Neural progenitor cell (in vitro differentiated cells): ENCODE measurements around the gene ADAMTS6. TPM values are rescaled to one million over a fixed set of nuclear protein-coding genes. Genes with fewer than 3 reads are reported as not detected.

Experiments
- DNase-seq: peaks from one replicate; pipeline ENCODE4 v3.0.0-alpha.2; 2016; ENCODE audit warnings: low spot score
- H2AFZ ChIP-seq: fragments of 200-600 bp; sonication (generic); replicated peaks from 2 replicates; pipeline ENCODE4 v1.6.1; 2016; ENCODE audit warnings: antibody characterized with exemption
- H3F3A ChIP-seq: fragments of 200-600 bp; sonication (generic); 2 replicates; pipeline ENCODE4 v1.6.1; 2016; ENCODE audit warnings: antibody characterized with exemption, low read depth
- H3K27ac ChIP-seq: fragments of 200-600 bp; sonication (generic); 2 replicates; pipeline ENCODE4 v1.5.1; 2016; ENCODE audit warnings: mild to moderate bottlenecking
- H3K27me3 ChIP-seq: fragments of 200-600 bp; sonication (generic); 2 replicates; pipeline ENCODE4 v1.6.1; 2016; ENCODE audit warnings: mild to moderate bottlenecking, moderate library complexity
- H3K36me3 ChIP-seq: fragments of 200-600 bp; sonication (generic); 2 replicates; pipeline ENCODE4 v1.5.1; 2016
- H3K4me1 ChIP-seq: fragments of 200-600 bp; sonication (generic); 2 replicates; pipeline ENCODE4 v1.6.1; 2016; ENCODE audit warnings: mixed run types
- H3K4me2 ChIP-seq: fragments of 200-600 bp; sonication (generic); 2 replicates; pipeline ENCODE4 v1.6.1; 2016
- H3K4me3 ChIP-seq: fragments of 200-600 bp; sonication (generic); 2 replicates; pipeline ENCODE4 v1.5.1; 2016
- H3K79me2 ChIP-seq: fragments of 200-600 bp; sonication (generic); 2 replicates; pipeline ENCODE4 v1.6.1; 2016; ENCODE audit warnings: low read depth
- H3K9ac ChIP-seq: fragments of 200-600 bp; sonication (generic); 2 replicates; pipeline ENCODE4 v1.6.1; 2016
- H3K9me3 ChIP-seq: fragments of 200-600 bp; sonication (generic); 2 replicates; pipeline ENCODE4 v1.5.1; 2016; ENCODE audit warnings: low read depth
- H4K20me1 ChIP-seq: fragments of 200-600 bp; sonication (generic); 2 replicates; pipeline ENCODE4 v1.6.1; 2016; ENCODE audit warnings: low read depth
- H3K27ac Mint-ChIP-seq: 3 replicates; pipeline ENCODE4 v1.8.0; 2021; ENCODE audit warnings: mixed read lengths
- H3K27me3 Mint-ChIP-seq: 2 replicates; pipeline ENCODE4 v1.8.0; 2022; ENCODE audit warnings: low read depth, mild to moderate bottlenecking, inconsistent platforms, moderate library complexity, mixed read lengths; ENCODE audit not compliant: insufficient read depth
- H3K36me3 Mint-ChIP-seq: 3 replicates; pipeline ENCODE4 v1.8.0; 2021; ENCODE audit warnings: mixed read lengths
- H3K4me1 Mint-ChIP-seq: 3 replicates; pipeline ENCODE4 v1.8.0; 2021; ENCODE audit warnings: mixed read lengths
- H3K4me3 Mint-ChIP-seq: 3 replicates; pipeline ENCODE4 v1.8.0; 2021; ENCODE audit warnings: mild to moderate bottlenecking, moderate library complexity, mixed read lengths
- H3K9me3 Mint-ChIP-seq: 3 replicates; pipeline ENCODE4 v1.8.0; 2020; ENCODE audit warnings: mixed read lengths
- EZH2 ChIP-seq: fragments of 200-600 bp; sonication (generic); IDR thresholded peaks from 2 replicates; pipeline ENCODE4 v1.6.1; 2017; ENCODE audit warnings: antibody characterized with exemption, mild to moderate bottlenecking, moderate library complexity
- EZH2phosphoT487 ChIP-seq: fragments of 200-600 bp; sonication (generic); IDR thresholded peaks from 2 replicates; pipeline ENCODE4 v1.6.1; 2017; ENCODE audit warnings: antibody characterized with exemption
- total RNA-seq: library from RNA; depleted of rRNA; stranded (reverse); fragments of >200 nt; gene quantifications from 2 replicates; pipeline ENCODE4 v1.2.3, GENCODE V29; 2015; ENCODE audit warnings: low replicate concordance
- TF ChIP-seq, protein P1 (sequence below): fragments of 200-600 bp; sonication (generic); IDR thresholded peaks from 2 replicates; pipeline ENCODE4 v1.5.1; 2017; ENCODE audit warnings: antibody characterized with exemption, mild to moderate bottlenecking

Gene ADAMTS6
- total RNA-seq, 1 donor from 2014 or later: 14.3 TPM

GRCh38 chr5:65461490-65461889 is 20.2 kb downstream of the ADAMTS6 start:
- no peaks in the 10 kb centered on the region for H3K9me3 Mint-ChIP-seq
- Histone ChIP-seq H3K9ac (no peak overlapping the region), H3K4me2 (peak overlapping the region; percentile 29), H3K36me3 (no peaks in the 10 kb centered on the region), H3K27ac (no peak overlapping the region), H3K9me3 (no peaks in the 10 kb centered on the region), H3K27me3 (no peaks in the 10 kb centered on the region), H2AFZ (no peak overlapping the region), H4K20me1 (no peaks in the 10 kb centered on the region), H3K4me1 (peaks cover 11% of the 10 kb centered on the region), H3K4me3 (no peak overlapping the region), H3F3A (no peaks in the 10 kb centered on the region), H3K79me2 (no peaks in the 10 kb centered on the region)
- peaks cover 6% of the 10 kb centered on the region for H3K36me3 Mint-ChIP-seq
- H3K27ac Mint-ChIP-seq: no peak overlapping the region
- H3K27me3 Mint-ChIP-seq: no peaks in the 10 kb centered on the region
- DNase-seq: no peak
- TF ChIP-seq EZH2: no peak
- TF ChIP-seq, protein P1, sequence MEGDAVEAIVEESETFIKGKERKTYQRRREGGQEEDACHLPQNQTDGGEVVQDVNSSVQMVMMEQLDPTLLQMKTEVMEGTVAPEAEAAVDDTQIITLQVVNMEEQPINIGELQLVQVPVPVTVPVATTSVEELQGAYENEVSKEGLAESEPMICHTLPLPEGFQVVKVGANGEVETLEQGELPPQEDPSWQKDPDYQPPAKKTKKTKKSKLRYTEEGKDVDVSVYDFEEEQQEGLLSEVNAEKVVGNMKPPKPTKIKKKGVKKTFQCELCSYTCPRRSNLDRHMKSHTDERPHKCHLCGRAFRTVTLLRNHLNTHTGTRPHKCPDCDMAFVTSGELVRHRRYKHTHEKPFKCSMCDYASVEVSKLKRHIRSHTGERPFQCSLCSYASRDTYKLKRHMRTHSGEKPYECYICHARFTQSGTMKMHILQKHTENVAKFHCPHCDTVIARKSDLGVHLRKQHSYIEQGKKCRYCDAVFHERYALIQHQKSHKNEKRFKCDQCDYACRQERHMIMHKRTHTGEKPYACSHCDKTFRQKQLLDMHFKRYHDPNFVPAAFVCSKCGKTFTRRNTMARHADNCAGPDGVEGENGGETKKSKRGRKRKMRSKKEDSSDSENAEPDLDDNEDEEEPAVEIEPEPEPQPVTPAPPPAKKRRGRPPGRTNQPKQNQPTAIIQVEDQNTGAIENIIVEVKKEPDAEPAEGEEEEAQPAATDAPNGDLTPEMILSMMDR: no peak
- TF ChIP-seq EZH2phosphoT487: no peak
- H3K4me1 Mint-ChIP-seq: peaks cover 8% of the 10 kb centered on the region
- no peak overlapping the region for H3K4me3 Mint-ChIP-seq

DNA sequence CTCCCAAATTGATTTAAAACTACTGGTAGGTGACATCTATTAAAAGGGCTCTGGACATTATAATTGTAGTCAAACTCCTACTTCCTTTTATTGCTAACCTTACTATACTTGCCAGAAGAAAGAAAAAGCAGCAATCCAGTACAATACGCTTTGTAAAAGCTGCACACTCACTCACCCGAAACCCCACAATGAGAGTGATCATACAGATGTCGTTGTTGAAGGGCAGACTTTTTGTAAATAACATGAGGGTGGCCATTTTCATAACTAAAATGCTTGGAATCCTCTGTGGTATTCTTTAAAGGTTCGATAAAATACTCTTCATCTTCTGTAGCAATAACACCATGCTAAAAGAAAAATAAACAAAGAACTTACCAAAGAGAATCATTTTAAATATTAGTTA is 21.7 kb downstream of the ADAMTS6 start:
- H3K9me3 Mint-ChIP-seq: no peaks in the 10 kb centered on the region
- H3K27ac Mint-ChIP-seq: no peak overlapping the region
- H3K27me3 Mint-ChIP-seq: no peaks in the 10 kb centered on the region
- Histone ChIP-seq H3F3A (no peaks in the 10 kb centered on the region), H3K4me1 (peaks cover 11% of the 10 kb centered on the region), H3K9me3 (no peaks in the 10 kb centered on the region), H3K9ac (no peak overlapping the region), H4K20me1 (no peaks in the 10 kb centered on the region), H3K4me3 (no peak overlapping the region), H3K27ac (no peak overlapping the region), H3K4me2 (no peak overlapping the region), H3K27me3 (no peaks in the 10 kb centered on the region), H2AFZ (no peak overlapping the region), H3K36me3 (no peaks in the 10 kb centered on the region), H3K79me2 (no peaks in the 10 kb centered on the region)
- H3K36me3 Mint-ChIP-seq: peaks cover 6% of the 10 kb centered on the region
- no peak overlapping the region for H3K4me3 Mint-ChIP-seq
- no peak for DNase-seq
- H3K4me1 Mint-ChIP-seq: peaks cover 8% of the 10 kb centered on the region
- TF ChIP-seq, protein P1: no peak
- TF ChIP-seq EZH2 (no peak), EZH2phosphoT487 (no peak)

DNA sequence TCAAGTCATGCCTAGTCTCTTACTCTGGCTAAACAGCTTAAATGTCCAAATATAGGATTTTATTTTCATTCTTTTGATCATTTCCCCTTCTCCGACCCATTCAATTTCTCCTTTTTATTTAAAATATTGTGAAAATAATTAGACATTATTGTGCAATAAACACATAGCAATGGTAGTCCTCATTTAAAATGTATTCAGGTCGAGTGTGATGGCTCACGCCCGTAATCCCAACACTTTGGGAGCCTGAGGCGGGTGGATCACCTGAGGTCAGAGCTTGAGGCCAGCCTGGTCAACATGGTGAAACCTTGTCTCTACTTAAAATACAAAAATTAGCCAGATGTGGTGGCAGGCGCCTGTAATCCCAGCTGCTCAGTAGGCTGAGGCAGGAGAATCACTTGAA is 26.7 kb downstream of the ADAMTS6 start:
- no peaks in the 10 kb centered on the region for H3K27me3 Mint-ChIP-seq
- no peak for DNase-seq
- H3K27ac ChIP-seq: no peak overlapping the region
- no peaks in the 10 kb centered on the region for H4K20me1 ChIP-seq
- no peaks in the 10 kb centered on the region for H3K27me3 ChIP-seq
- no peaks in the 10 kb centered on the region for H3K36me3 ChIP-seq
- no peaks in the 10 kb centered on the region for H3K4me1 Mint-ChIP-seq
- no peak overlapping the region for H3K9ac ChIP-seq
- no peak overlapping the region for H2AFZ ChIP-seq
- H3K4me3 Mint-ChIP-seq: no peak overlapping the region
- H3K4me1 ChIP-seq: no peaks in the 10 kb centered on the region
- H3K9me3 ChIP-seq: no peaks in the 10 kb centered on the region
- no peak overlapping the region for H3K4me3 ChIP-seq
- H3K27ac Mint-ChIP-seq: no peak overlapping the region
- TF ChIP-seq EZH2phosphoT487 (no peak), EZH2 (no peak)
- TF ChIP-seq, protein P1: no peak
- no peaks in the 10 kb centered on the region for H3K9me3 Mint-ChIP-seq
- no peaks in the 10 kb centered on the region for H3K79me2 ChIP-seq
- peaks cover 15% of the 10 kb centered on the region for H3K36me3 Mint-ChIP-seq
- H3F3A ChIP-seq: no peaks in the 10 kb centered on the region
- no peak overlapping the region for H3K4me2 ChIP-seq

DNA sequence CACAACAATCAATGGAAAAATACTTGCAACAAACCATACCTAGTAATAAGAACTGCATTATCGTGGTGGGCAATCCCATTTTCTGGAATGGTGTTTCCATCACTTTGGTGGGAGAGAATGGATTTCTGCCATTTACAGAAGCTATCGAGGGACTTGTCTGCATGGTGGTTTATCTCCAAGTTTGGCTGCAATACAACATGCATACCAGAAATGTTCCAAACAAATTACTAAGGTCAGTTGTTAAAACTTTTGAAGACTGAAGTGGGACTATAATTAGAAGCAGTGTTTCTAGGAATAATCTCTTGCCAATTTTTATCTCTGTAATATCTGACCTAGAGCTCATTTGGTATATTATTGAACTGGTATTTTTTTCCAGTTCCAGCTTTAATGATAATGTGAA is 30.3 kb downstream of the ADAMTS6 start:
- no peak overlapping the region for H3K9ac ChIP-seq
- no peak overlapping the region for H3K27ac Mint-ChIP-seq
- no peak overlapping the region for H3K4me3 Mint-ChIP-seq
- H3K36me3 ChIP-seq: no peaks in the 10 kb centered on the region
- DNase-seq: no peak
- no peak overlapping the region for H2AFZ ChIP-seq
- H3K27me3 ChIP-seq: no peaks in the 10 kb centered on the region
- no peaks in the 10 kb centered on the region for H3K9me3 ChIP-seq
- H3K36me3 Mint-ChIP-seq: peaks cover 10% of the 10 kb centered on the region
- H3K4me1 Mint-ChIP-seq: no peaks in the 10 kb centered on the region
- H3K9me3 Mint-ChIP-seq: no peaks in the 10 kb centered on the region
- no peaks in the 10 kb centered on the region for H3F3A ChIP-seq
- no peaks in the 10 kb centered on the region for H3K79me2 ChIP-seq
- H3K27me3 Mint-ChIP-seq: no peaks in the 10 kb centered on the region
- no peak overlapping the region for H3K4me2 ChIP-seq
- H3K4me1 ChIP-seq: no peaks in the 10 kb centered on the region
- H4K20me1 ChIP-seq: no peaks in the 10 kb centered on the region
- no peak overlapping the region for H3K27ac ChIP-seq
- H3K4me3 ChIP-seq: no peak overlapping the region
- TF ChIP-seq EZH2phosphoT487 (no peak), EZH2 (no peak)
- TF ChIP-seq, protein P1: no peak
